GM21381 (cell line): ENCODE results near the gene BHLHA9.

ENCODE experiments used
- ATAC-seq: cut with Tn5 transposase; IDR thresholded peaks from one replicate; pipeline ENCODE4 v1.9.1; 2021; ENCODE audit warnings: mild to moderate bottlenecking, moderate library complexity; ENCODE audit not compliant: unreplicated experiment

Gene BHLHA9

DNA sequence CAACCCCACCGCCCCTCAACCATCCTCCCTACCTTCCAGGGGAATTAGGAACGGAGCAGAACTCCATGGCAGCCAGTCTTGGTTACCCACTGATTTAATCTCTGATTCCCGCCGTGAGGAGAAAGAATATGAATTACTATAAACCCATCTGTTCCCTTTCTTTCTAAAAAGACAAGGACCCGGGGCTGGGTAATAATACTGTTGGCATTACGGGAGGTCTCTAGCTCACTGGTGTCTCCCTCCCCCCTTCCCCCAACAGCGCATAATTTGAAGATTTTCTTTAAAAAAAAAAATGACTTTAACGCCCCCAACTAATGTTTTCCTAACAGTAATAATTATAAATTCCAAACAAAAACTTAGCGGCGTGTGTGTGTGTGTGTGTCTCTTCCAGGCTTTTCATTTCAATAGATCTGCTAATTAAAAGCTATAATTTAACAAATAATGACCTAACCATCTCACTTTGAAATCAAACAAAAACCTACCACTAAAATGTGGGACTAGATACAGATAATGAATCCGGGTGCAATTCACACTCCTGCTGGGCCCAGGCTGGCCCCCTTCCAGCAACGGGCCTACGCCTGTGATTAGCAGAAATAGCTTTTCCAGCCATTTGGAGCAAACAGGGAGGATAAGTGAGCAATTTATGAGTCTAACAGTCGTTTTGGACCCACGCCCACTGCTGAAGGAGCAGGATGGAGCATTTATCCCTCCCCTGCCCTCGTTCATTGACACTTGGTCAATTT, 18.2 kb upstream of the BHLHA9 start:
- no peak for ATAC-seq

DNA sequence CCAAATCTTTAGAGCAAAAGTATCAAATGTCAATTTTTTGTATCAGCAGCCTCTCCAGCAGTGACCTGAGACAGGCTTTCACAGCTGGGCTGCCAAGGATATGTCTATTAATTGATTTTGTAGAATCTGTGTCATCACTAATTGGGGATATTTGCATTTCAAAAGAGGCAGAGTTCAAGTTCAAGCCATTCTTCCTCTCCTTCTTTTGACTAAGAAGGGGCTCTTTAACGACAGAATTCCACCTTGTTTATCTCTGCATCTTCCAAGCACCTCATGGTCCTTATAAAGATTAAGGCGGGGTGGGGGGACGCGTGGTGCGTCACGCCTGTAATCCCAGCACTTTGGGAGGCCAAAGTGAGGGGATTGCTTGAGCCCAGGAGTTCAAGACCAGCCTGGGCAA, 15.2 kb upstream of the BHLHA9 start:
- ATAC-seq, result no peak

DNA sequence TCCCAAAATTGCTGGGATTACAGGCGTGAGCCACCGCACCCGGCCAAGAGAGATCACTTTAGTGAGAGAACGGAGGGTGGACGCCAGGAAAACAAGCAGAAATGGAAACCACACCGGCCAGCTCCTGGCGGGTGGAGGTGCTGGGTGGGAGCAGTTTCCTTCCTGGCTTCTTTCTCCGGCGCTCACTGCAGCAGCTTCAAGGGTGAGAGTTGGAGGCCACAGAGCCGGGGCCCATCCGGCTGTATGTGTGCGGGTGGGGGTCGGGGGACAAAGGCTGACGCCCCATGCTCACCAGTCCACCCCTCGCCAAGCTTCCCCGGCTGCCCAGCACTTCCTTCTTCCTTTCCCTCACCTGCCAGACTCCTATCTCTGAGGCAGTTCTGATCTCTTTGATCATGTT, 13.5 kb upstream of the BHLHA9 start:
- ATAC-seq, result no peak

DNA sequence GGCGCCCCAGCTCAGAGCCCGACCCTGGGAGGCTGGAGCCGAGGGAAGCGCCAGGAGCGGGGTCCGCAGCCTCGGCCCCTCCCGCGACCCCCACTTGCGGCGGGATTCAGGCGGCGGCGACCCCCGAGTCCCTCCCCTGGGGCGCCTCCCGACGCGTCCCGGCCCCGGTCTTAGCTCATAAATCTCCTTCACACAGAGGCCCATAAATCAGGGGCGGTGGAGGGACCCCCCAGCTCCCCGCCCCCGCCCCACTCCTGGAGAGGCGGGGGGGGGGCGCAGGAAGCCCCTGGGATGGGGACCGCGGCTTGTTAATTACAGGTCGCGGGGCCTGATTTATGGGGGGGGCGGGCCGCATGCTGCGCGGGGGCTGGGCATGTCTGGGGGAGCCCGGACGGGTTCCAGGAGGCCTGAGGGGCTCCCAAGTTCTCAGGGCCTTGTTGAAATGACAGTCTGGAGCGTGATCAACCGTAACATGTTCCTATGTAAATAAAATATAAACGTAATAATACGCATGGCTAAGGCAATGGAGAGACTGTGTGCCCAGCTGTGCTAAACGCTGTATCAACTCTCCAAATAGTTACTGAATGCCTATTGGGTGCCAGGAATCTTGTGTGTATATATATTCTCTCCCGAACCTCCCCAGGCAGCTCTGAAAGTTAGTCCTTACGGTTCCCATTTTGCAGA, 10.0 kb upstream of the BHLHA9 start:
- ATAC-seq, result no peak

DNA sequence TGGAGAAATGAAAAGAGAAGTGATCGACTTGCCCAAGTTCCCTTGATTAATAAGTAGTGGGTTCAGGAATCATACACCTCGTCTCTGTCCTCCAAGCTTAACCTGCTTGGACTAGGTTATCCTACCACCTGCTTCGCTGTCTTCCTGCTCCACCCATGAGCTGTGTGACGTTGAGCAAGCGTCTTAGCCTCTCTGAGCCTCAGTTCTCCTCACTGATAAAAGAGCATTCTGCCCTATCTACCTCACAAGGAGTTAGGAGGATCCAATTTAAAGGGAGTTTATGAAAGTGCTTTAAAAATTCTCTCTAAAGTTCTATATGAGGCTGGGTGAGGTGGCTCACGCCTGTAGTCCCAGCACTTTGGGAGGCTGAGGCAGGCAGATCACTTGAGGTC, 9.5 kb upstream of the BHLHA9 start:
- ATAC-seq, result no peak

DNA sequence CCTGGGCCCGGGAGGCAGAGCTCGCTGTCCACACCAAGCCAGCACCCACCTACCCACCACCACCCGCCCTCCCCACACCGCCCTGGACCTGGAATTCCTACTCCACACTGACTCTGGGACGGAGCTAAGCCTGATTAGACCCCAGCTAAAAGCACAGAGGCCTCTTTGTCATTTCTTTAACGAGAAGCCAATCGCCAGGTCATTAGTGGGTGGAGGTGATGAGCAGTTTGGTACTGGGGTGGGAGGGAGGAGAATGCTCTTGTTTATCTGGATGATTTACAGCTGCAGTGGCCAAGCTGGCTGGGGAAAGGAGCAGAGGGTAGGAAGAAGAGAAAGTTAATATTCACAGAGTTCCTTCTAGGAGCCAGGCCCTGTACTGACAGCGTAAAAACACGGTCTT, 6.0 kb upstream of the BHLHA9 start:
- no peak for ATAC-seq

DNA sequence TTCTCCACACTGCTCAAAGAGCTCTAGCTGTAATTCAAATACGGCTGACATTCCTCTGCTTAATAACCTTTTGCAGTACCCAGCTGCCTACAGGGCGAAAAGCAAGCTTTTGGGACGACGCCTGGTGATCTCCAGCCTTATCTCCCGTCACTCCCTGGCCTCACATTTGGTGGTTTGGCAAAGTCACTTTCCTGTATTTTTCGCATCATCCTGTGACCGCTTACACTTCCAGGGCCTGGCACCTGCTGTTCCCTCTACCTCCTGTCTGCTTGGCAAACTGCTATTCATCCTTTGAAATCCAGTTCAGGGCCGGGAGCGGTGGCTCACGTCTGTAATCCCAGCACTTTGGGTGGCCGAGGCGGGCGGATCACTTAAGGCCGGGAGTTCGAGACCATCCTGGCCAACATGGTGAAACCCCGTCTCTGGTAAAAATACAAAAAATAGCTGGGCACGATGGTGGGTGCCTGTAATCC, 2.7 kb upstream of the BHLHA9 start:
- no peak for ATAC-seq

DNA sequence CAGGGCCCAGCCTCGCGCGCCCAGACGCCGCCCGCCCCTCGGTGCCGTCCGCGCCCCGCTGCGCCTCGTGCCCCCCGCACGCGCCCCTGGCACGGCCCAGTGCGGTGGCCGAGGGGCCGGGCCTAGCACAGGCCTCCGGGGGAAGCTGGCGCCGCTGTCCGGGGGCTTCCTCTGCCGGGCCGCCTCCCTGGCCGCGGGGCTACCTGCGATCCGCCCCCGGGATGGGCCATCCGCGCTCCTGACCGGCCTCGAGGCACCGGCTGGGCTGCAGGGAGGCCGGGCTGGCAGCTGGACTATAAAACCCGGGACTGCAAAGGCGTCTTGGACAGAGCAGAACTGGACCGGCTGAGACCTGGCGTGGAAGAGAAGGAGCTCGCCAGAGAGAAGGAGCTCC, 783 bp downstream of the BHLHA9 start:
- ATAC-seq, result no peak

DNA sequence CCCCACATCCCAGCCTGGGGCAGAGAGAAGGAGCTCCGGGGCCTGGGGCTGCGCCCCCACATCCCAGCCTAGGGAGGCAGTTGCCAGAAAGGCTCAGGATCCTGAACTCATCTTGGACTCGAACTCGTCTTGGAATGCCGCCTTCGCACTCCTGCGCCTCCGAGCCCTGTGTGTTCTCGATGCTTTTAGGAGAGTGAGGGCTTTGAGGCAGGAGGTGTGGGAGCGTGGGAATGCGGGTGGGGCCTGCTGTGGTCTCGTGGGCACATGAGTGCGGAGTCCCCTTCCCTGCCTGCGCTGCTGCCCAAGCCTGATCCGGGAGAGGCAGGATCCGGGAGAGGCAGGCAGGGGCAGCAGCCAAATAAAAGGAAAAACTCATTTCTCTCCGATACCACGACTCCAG, 1.2 kb downstream of the BHLHA9 start:
- ATAC-seq, result no peak

DNA sequence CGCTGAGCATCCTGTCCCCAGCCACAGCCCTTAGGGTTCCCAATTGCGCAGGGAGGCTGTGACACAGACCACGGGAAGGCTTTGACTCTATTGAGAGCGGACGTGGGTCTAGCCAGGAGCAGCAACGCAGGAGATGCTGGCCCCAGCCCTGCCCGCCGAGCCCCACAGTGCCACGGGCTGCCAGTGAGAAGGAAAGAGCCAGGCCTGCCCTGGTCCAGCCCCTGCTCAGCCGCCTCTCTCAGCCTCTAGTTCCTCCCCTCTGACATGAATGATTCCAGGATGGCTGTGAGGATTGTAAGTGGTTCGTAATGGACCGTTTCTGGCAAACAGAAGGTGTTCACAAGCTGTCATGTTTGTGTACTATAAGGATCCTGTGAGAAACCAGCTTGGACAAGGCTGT, 2.5 kb downstream of the BHLHA9 start:
- no peak for ATAC-seq

DNA sequence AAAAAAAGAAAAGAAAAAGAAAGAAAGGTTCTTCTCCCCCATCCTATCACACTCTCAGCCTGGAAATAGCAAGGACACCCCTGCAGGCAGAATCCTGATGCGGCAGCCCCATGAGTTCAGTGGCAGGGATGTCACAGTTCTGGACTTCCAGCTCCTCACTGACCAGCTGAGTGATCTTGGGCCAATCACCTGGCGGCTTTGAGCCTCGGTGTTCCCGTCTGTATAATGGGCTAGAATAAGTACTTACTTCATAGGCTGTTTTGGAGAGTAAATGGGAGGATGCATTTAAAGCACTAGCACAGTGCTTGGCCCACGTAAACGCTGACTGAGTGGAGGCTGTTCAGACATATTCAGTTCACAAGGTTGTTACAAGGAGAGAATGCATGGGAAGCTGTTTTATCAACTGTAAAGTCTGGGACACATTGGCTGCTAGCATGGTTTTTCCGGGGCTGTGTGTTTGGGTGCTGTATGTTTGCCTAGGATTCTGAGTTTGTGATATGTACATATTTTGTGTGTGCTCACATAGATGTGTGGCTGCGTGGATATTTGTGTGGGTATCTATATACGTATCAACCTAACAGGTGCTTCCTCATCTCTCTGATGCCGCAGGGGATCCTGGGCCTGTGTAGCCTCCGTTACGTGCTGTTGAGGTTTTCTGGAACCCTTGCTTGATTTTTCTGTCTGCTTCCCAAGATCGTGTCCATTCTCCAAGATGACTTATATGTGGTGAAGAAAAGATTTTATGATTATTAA, 3.4 kb downstream of the BHLHA9 start:
- ATAC-seq, result no peak

DNA sequence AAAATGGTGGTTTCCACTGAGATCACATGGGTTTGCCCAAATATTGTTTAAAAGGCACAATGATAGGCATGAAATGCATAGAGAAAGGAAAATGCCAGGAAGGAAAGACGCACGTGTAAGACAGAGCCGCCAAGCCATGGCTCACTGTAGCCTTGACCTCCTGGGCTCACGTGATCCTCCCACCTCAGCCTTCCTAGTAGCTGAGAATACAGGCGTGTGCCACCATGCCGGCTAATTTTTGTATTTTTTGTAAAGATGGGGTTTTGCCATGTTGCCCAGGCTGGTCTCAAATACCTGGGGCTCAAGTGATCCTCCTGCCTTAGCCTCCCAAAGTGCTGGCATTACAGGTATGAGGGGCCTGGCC, 4.0 kb downstream of the BHLHA9 start:
- no peak for ATAC-seq

DNA sequence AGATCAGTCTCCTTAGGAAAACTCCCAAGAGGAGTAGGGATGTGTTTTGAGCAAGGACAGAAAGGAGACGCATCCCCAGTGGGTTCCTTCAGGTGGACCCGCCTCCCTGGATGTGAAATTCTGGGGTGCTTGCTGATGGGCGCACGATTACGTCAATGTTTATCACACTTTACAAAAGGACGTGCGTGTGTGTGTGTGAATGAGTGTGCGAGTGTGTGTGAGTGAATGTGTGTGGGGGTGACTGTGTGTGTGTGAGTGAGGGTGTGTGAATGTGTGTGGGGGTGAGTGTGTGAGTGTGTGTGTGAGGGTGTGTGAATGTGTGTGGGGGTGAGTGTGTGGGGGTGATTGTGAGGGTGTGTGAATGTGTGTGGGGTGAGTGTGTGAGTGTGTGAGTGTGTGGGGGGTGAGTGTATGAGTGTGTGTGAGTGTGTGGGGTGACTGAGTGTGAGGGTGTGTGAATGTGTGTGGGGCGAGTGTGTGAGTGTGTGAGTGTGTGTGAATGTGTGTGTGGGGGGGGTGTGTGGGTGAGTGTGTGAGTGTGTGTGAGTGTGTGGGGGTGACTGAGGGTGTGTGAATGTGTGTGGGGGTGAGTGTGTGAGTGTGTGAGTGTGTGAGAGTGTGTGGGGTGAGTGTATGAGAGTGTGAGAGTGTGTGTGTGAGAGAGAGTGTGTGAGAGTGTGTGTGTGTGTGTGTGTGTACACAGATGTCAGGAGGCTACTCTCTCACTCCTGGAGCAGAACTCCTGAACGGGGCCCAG, 5.1 kb downstream of the BHLHA9 start:
- no peak for ATAC-seq

DNA sequence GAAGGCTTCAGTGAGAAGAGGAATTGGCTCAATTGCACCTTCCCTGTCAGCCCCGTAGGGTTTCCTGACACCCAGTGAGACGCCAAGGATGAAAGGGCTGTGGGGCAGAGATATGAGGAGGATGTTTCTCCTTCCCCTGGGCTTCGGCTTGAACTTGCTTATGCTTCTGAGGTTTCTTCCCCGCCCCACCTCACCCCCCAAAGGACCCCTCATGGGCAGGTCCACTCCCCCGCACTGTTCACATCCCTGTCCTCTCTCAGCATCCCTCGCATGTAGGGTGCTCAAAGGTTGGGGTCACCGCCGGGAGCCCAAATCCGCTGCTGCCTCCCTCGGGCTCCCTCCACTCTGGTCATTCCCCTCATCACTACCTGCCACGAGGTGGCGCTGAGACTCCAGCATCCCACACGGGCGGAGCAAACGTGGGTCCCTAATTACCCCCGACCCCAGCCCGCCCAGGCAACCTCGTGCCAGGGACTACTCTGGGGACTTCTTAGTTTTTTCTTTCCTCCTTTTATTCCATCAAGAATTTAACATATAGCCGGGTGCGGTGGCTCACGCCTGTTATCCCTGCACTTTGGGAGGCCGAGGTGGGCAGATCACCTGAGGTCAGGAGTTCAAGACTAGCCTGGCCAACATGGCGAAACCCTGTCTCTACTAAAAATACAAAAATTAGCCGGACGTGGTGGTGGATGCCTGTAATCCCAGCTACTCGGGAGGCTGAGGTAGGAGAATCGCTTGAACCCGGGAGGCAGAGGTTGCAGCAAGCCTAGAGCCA, 5.9 kb downstream of the BHLHA9 start:
- no peak for ATAC-seq

DNA sequence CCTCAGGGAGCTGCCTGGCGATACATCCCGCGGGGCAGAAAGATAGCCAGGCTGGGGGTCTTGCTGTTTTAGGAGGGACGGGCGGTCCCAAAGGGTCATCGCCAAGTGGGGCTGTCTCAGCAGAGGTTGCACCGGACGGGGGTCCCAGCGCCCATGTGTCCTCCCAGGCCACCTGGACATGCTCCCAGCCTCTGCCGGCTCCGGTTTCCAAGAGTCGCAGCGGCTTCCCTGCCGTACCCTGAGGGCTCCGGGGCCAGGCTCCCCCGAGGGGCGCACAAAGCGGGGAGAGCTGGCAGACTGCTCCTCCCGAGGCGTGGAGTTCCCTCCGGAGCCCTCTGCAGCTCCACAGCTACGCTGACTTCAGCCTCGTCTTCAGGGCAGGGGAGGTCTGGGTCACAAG, 10.4 kb downstream of the BHLHA9 start:
- ATAC-seq, result no peak

DNA sequence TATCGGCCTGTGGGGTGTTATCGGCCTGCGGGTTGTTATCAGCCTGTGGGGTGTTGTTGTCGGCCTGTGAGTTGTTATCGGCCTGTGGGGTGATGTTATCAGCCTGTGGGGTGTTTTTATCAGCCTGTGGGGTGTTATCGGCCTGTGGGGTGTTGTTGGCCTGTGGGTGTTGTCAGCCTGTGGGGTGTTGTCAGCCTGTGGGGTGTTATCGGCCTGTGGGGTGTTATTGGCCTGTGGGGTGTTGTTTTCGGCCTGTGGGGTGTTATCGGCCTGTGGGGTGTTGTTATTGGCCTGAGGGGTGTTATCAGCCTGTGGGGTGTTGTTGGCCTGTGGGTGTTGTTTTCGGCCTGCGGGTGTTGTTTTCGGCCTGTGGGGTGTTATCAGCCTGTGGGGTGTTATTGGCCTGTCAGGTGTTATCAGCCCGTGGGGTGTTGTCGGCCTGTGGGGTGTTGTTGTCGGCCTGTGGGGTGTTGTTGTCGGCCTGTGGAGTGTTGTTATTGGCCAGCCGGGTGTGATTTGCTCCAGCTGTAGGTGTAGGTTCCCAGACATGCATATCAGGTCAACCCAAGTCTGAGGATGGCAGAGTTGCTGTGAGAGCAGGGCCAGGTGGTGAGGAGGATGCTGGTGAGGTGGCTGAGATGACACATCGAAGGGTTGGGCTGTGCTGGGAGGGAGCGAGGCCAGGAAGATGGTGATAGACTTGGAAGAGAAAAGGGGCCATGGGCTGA, 16.3 kb downstream of the BHLHA9 start:
- ATAC-seq, result no peak

DNA sequence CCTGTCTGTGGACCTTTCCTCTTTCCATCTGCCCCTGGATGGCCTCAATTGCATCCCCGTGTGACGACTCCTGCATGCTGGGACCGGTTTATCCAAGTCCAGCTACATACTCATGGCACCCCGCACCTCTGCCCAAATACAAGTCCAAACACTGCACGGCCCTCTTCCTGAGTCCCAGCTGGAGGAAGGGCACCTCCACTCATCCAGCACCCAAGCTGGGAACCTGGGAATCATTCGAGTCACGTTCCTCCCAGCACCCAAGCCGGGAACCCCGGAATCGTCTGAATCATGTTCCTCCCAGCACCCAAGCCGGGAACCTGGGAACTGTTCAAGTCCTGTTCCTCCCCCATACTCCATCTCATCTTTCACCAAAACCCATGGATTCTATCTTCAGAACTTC, 19.5 kb downstream of the BHLHA9 start:
- no peak for ATAC-seq

DNA sequence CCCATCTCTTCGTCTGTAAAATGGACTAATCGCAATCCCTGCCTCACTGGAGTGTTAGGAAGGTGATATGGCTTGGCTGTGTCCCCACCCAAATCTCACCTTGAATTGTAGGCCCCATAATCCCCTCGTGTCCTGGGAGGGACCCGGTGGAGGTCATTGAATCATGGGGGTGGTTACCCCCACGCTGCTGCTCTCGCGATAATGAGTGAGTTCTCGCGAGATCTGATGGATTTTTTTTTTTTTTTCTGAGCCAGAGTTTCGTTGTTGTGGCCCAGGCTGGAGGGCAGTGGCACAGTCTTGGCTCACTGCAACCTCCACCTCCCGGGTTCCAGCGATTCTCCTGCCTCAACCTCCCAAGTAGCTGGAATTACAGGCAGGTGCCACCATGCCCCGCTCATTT, 20.4 kb downstream of the BHLHA9 start:
- no peak for ATAC-seq

DNA sequence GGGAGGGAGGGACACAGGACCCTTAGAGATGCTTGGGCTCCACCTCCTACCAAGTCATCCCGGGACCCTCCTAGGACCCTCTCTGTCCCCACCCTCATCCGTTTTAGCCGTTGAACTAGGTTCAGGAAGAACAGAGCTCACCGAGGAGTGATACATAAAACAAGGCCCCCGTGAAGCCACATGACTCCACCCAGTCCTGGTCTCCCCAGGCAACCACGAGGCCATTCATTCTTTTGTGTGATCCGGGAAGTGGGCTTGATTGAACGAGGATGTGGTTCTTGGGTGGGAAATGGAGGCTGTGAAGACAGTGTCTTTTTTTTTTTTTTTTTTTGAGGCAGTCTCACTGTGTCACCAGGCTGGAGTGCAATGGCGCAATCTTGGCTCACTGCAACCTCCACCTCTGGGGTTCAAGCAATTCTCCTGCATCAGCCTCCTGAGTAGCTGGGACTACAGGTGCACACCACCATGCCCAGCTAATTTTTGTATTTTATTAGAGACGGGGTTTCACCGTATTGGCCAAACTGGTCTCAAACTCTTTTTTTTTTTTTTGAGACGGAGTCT, 24.0 kb downstream of the BHLHA9 start:
- ATAC-seq, result no peak

DNA sequence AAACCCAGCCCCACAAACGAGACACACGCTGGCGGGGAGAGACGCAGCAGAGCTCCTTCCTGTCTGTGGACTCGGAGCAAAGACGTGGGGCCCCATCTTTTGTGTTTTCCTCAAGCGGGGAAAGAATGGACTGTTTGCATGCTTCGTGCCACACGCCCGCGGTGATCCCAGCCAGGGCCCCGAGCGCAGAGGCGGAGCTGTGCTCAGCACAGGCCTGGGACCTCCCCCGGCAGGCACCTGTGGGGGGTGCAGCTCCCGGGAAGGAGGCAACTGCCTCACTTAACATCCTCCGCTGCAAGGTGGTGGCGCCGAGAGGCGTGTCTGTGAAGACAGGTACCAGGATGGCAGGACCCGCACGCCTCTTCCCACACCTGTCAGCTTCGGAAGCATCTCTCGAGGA, 28.4 kb downstream of the BHLHA9 start:
- no peak for ATAC-seq
